PFSK-1 (cell line): Measurements from ENCODE around the gene UBE2L5. TPM values are rescaled to one million over a fixed set of nuclear protein-coding genes. Genes with fewer than 3 reads are reported as not detected.

Source experiments
- FOXP2 ChIP-seq: optimal IDR thresholded peaks from 2 replicates; pipeline ENCODE3; 2011; ENCODE audit warnings: borderline replicate concordance, control low read depth, inconsistent platforms; ENCODE audit not compliant: insufficient read depth; ENCODE audit errors: extremely low read length, extremely low read depth
- POLR2AphosphoS5 ChIP-seq: IDR thresholded peaks from 2 replicates; pipeline ENCODE4 v1.6.1; 2012; ENCODE audit warnings: low read depth, mild to moderate bottlenecking, control low read depth, low read length, moderate library complexity
- SIN3A ChIP-seq: IDR thresholded peaks from 2 replicates; pipeline ENCODE4 v1.6.1; 2012; ENCODE audit warnings: mild to moderate bottlenecking, low read length, moderate library complexity, borderline replicate concordance; ENCODE audit not compliant: insufficient read depth
- TAF1 ChIP-seq: IDR thresholded peaks from 2 replicates; pipeline ENCODE4 v1.6.1; 2012; ENCODE audit warnings: low read length, control low read depth, borderline replicate concordance; ENCODE audit not compliant: insufficient read depth
- polyA plus RNA-seq: library from polyadenylated mRNA; unstranded; fragments of >200 nt; gene quantifications from one replicate; pipeline ENCODE4 v1.2.1, GENCODE V29; 2012; ENCODE audit warnings: low read depth, missing spikeins; ENCODE audit not compliant: insufficient read length
- TF ChIP-seq, protein P1 (sequence below), 2 experiments: IDR thresholded peaks; 2 replicates each; pipeline versions ENCODE4 v1.6.1 to v1.8.0; 2011 to 2012; ENCODE audit warnings: low read depth in 2 of 2, low read length in 2 of 2, control low read depth in 1 of 2, inconsistent platforms in 1 of 2, mild to moderate bottlenecking in 1 of 2, moderate library complexity in 1 of 2; ENCODE audit not compliant: insufficient read depth in 1 of 2

UBE2L5 gene
- 0.64 TPM for polyA plus RNA-seq

- TF ChIP-seq POLR2AphosphoS5 (peak; percentile 42; the same call in 1 of the 2 replicates), FOXP2 (no peak)
Observed at GRCh38 chr13:30422054-30422839, at the start of gene UBE2L5. Gene UBE2L5, plus strand, starts transcription at chr13:30422493. Its CDS starts 5,498 bp downstream, at chr13:30427991.

GRCh38 chr13:30373727-30374126 lies 48.6 kb upstream of the UBE2L5 start:
- TF ChIP-seq FOXP2 (no peak), TAF1 (no peak)
- TF ChIP-seq, protein P1, sequence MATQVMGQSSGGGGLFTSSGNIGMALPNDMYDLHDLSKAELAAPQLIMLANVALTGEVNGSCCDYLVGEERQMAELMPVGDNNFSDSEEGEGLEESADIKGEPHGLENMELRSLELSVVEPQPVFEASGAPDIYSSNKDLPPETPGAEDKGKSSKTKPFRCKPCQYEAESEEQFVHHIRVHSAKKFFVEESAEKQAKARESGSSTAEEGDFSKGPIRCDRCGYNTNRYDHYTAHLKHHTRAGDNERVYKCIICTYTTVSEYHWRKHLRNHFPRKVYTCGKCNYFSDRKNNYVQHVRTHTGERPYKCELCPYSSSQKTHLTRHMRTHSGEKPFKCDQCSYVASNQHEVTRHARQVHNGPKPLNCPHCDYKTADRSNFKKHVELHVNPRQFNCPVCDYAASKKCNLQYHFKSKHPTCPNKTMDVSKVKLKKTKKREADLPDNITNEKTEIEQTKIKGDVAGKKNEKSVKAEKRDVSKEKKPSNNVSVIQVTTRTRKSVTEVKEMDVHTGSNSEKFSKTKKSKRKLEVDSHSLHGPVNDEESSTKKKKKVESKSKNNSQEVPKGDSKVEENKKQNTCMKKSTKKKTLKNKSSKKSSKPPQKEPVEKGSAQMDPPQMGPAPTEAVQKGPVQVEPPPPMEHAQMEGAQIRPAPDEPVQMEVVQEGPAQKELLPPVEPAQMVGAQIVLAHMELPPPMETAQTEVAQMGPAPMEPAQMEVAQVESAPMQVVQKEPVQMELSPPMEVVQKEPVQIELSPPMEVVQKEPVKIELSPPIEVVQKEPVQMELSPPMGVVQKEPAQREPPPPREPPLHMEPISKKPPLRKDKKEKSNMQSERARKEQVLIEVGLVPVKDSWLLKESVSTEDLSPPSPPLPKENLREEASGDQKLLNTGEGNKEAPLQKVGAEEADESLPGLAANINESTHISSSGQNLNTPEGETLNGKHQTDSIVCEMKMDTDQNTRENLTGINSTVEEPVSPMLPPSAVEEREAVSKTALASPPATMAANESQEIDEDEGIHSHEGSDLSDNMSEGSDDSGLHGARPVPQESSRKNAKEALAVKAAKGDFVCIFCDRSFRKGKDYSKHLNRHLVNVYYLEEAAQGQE (IDR thresholded peaks at IDR 0.05; ENCODE audit: insufficient read depth in 1 of 2, low read depth in 2 of 2, low read length in 2 of 2), result no peak

DNA sequence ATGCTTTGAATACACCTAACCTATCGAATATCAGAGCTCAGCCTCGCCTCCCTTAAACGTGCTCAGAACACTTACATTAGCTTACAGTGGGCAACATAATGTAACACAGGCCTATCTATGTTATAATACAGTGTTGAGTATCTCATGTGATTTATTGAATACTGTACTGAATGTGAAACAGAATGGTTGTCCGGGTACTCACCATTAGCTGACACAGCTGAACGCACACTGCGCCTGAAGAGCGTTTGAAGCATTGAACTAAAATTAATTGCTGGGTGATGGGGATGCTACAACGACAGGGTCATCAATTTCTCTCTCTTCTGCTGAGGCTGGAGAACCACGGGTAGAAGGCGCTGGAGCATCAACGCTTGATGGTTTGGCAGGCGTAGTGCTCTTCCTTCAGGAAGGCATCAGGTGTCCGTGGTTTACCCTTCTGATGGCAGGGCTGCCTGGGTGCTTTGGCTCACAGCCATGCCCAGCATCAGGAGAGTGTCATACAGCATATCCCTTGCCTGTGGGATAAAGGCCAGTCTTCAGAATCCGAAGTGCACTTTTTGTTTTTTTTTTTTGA lies 46.9 kb upstream of the UBE2L5 start:
- no peak for TF ChIP-seq SIN3A
- TF ChIP-seq FOXP2, result no peak
- TF ChIP-seq, protein P1 (IDR thresholded peaks at IDR 0.05; ENCODE audit: insufficient read depth in 1 of 2, low read depth in 2 of 2, low read length in 2 of 2), result no peak
- TF ChIP-seq TAF1, result no peak
- TF ChIP-seq POLR2AphosphoS5, result no peak

- TF ChIP-seq TAF1 (no peak), POLR2AphosphoS5 (no peak), FOXP2 (no peak), SIN3A (no peak)
- TF ChIP-seq, protein P1 (IDR thresholded peaks at IDR 0.05; ENCODE audit: insufficient read depth in 1 of 2, low read depth in 2 of 2, low read length in 2 of 2), result no peak
Observed at GRCh38 chr13:30376426-30377311, 45.6 kb upstream of the UBE2L5 start.

GRCh38 chr13:30377312-30377685 lies 45.0 kb upstream of the UBE2L5 start:
- TF ChIP-seq SIN3A, result no peak
- TF ChIP-seq POLR2AphosphoS5, result no peak
- no peak for TF ChIP-seq FOXP2
- no peak for TF ChIP-seq TAF1
- TF ChIP-seq, protein P1 (IDR thresholded peaks at IDR 0.05; ENCODE audit: insufficient read depth in 1 of 2, low read depth in 2 of 2, low read length in 2 of 2), result no peak
